ENCODE results near the gene TGM4.
A peak's percentile ranks its signal among the peaks of the same experiment; 100 is the strongest.
"Not testable (repeated sequence)": the region's sequence is repeated elsewhere in the genome, so short reads cannot be mapped to it uniquely, and the experiment has no call there.

Gene TGM4

GRCh38 chr3:44874308-44874707, at the start of gene TGM4:
Gene TGM4 (plus strand): TSS chr3:44874608. CDS start chr3:44874679, 71 bp downstream.
- no peak for DNase-seq

GRCh38 chr3:44825264-44825925, 49.0 kb upstream of the TGM4 start:
- no peak for DNase-seq

- no peak for DNase-seq
These were observed 47.2 kb upstream of the TGM4 start for GRCh38 chr3:44827196-44827595.

GRCh38 chr3:44831232-44831631, 43.2 kb upstream of the TGM4 start:
- DNase-seq: no peak

- DNase-seq: no peak
These were observed 42.4 kb upstream of the TGM4 start for GRCh38 chr3:44832032-44832431.

- DNase-seq: no peak
These were observed 41.4 kb upstream of the TGM4 start for GRCh38 chr3:44832965-44833364.

- no peak for DNase-seq
These were observed 41.0 kb upstream of the TGM4 start for GRCh38 chr3:44833394-44833793.

GRCh38 chr3:44835684-44836083, 38.7 kb upstream of the TGM4 start:
- no peak for DNase-seq

GRCh38 chr3:44842376-44842775, 32.0 kb upstream of the TGM4 start:
- DNase-seq: no peak

GRCh38 chr3:44845528-44846520, 28.6 kb upstream of the TGM4 start:
- peak; percentile 86 for DNase-seq

GRCh38 chr3:44848634-44849033, 25.8 kb upstream of the TGM4 start:
- no peak for DNase-seq

- DNase-seq: not testable (repeated sequence)
These were observed 17.7 kb upstream of the TGM4 start for GRCh38 chr3:44856663-44857062.

GRCh38 chr3:44860117-44860516, 14.3 kb upstream of the TGM4 start:
- no peak for DNase-seq

GRCh38 chr3:44861412-44862225, 12.8 kb upstream of the TGM4 start, which contains the start of gene TMEM42:
Gene TMEM42 (plus strand): TSS chr3:44861912. CDS start chr3:44861925, 13 bp downstream.
- DNase-seq: peak; percentile 95

- DNase-seq: peak; percentile 67
These were observed 12.2 kb upstream of the TGM4 start for GRCh38 chr3:44862226-44862637.

- no peak for DNase-seq
These were observed 9.0 kb upstream of the TGM4 start for GRCh38 chr3:44865272-44866035.

GRCh38 chr3:44867421-44868111, 6.8 kb upstream of the TGM4 start:
- DNase-seq: no peak

GRCh38 chr3:44870375-44871061, 3.9 kb upstream of the TGM4 start:
- no peak for DNase-seq

- DNase-seq: no peak
These were observed 1.2 kb downstream of the TGM4 start for GRCh38 chr3:44875596-44875995.

- no peak for DNase-seq
These were observed 2.9 kb downstream of the TGM4 start for GRCh38 chr3:44877333-44877732.

- no peak for DNase-seq
These were observed 5.9 kb downstream of the TGM4 start for GRCh38 chr3:44880284-44880683.

Data from islet precursor cell (in vitro differentiated cells).